Inflammatory macrophage (primary cell): Measurements from ENCODE around the gene VKORC1.
"Not testable (repeated sequence)": the region's sequence is repeated elsewhere in the genome, so short reads cannot be mapped to it uniquely, and the experiment has no call there.

ENCODE experiments used
- DNase-seq, 2 donors: peaks; one replicate each; pipeline ENCODE4 v3.0.0-alpha.2; 2020 to 2022
- total RNA-seq, 18 experiments: gene quantifications; one replicate each; lab custom pipeline; 2026; ENCODE audit warnings: mixed read lengths in 6 of 18, inconsistent platforms in 2 of 18; lab: John Stamatoyannopoulos, UW

The VKORC1 gene
- 4.0 to 14.6 (median 9.4) reads per million in 18 experiments for total RNA-seq

DNA sequence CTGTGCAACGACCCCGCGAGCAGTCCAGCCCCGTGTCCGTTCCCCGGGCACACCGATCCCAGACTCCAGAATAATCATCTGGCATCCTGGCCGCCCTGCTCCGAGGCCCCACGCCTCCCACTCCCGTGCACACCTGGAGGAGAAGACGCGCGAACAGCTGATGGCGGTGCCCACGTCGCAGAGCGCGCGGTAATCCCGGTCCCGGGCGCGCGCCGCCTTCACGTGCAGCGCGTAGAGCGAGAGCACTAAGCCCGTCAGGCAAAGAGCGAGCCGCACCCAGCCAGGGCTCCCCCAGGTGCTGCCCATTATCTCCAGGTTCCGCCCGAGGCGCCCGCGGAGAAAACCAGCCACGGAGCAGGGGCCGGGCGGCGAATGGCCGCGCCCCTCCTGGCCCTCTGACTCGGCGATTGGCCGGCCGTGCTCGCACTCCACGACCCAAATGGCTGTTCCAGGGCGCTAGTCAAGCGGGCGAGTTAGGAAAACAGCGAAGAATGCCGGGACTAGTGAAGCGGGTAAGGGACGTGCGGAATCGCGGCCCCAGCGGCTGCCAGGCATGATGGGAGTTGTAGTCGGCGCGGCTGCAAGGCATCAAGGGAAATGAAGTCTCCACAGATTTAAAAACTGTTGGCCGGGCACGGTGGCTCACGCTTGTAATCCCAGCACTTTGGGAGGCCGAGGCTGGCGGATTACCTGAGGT lies at the start of gene VKORC1:
VKORC1 (minus strand) TSS at position 374 of the 697 bp plus-strand sequence; CDS start at position 306, 68 bp downstream.
- peak; percentile 98 for DNase-seq

GRCh38 chr16:31143694-31144148 lies 49.1 kb upstream of the VKORC1 start:
- no peak for DNase-seq

DNA sequence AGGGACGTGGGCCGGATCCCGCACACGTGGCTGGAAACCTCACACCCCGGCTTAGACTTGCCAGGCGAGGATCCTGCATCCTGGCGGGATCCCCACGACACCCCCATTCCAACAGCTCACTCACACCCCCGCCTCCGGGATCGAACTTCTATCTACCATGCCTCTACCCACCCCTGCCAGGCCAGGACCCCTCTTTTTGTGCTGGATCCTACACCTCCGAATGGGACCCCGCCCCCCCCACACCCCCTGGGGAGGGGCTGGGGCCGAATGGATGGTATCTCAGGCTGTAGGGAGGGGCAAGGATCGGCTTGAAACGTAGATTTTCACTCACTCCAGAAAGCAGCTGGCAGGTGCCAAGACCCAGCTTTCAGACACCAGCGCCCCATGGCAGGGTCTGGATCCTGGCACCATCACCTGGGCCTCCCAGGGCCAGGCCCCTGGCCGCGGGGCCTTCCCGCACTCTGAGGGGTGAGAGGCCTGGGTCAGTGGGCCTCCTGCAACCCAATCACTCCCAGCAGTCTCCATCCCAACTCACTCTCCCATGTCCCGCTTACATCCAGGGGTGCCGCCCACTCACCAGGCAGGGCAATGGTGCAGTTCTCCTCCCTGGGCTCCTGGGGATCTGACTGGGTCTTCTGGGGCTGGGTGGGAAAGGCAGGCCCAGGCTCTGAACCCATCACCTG lies 48.6 kb upstream of the VKORC1 start:
- DNase-seq = no peak

- DNase-seq = peak; percentile 99
Measured at GRCh38 chr16:31142109-31143010, 47.8 kb upstream of the VKORC1 start.

DNA sequence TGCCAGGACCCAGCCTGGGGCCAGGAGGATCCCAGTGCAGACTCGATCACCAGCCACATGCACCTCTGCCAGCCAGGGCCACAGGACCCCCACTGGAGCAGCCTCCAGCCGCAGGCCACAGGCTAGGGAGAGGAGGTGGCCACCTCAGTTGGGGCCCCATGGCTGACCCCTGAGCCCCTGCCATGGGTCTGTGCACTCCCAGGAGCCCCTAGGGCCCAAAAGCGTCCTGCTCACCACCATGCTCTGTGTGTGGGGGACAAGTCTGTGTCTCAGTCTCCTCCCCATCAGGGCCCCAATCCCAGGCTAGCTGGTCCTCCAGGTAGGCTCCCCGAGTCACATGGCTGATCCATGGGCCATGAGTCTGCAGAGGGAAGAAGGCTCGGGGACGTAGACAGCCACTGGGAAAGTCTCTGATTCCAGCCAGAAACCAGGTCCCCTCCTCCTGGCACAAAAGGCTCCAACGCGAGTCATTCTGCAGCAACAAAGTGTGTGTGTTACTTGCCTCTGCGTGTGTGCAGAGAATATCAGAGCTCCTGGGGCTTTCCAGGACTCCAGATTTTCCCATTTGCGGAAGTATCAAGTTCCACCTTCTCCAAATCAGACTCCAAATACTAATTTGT lies 47.0 kb upstream of the VKORC1 start:
- no peak for DNase-seq

DNA sequence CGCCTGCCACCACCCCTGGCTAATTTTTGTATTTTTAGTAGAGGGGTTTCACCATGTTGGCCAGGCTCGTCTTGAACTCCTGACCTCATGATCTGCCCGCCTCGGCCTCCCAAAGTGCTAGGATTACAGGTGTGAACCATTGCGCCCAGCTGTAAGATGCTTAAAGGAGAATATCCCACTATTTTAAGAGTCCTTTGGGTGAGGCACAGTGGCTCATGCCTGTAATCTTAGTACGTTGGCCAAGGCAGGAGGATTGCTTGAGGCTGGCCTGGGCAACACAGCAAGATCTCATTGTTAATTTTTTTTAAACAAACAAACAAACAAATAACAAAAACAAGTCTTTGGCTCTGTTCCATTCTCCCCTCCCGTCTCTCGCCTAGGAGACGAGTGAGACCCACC lies 46.5 kb upstream of the VKORC1 start:
- not testable (repeated sequence) for DNase-seq

DNA sequence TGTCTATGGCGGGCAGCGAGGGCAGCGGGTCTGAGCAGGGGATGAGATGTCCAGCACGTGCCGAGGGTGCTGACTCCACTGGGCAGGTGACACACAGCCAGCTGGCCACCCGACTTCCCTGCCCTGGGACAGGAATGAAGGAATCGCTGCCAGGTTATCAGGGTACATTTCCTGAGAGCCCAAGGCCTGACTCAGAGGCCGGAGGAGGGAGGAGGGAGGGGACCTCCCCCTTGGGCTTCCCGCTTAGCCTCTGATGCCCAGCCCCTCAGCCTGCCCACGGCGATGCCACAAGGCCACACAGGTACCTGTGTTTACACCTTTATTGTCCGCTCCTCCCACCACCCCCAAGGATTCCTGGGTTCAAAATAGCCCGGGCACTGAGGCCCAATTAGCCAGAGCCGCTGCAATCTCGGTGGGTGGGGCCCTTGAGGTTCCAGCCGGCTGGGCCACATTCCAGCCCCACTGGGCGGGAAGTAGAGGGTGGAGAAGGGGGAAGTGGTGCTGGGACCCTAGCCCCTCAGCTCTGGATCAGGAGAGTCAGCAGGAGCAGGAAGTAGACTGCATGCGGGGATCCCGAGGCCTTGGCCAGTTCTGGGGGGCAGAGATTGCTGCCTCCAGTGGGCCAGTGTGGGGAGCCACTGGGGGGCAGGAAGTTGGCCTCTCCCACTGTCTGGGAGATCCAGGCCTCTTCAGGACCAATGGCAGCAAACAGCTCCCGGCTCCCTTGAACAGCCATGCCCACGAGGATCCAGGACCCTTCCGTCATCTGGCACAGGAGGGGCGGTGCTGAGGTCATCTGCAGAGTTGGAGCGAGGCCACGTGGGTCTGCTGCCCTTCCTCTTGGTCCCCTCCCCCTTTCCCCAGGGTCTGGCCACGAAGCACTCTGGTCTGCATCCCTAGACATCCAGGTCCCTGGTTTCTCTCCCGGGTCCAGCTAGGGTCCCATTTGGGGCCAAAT lies 44.3 kb upstream of the VKORC1 start:
- no peak for DNase-seq

GRCh38 chr16:31136822-31137499 lies 42.4 kb upstream of the VKORC1 start:
- DNase-seq = not testable (repeated sequence)

DNA sequence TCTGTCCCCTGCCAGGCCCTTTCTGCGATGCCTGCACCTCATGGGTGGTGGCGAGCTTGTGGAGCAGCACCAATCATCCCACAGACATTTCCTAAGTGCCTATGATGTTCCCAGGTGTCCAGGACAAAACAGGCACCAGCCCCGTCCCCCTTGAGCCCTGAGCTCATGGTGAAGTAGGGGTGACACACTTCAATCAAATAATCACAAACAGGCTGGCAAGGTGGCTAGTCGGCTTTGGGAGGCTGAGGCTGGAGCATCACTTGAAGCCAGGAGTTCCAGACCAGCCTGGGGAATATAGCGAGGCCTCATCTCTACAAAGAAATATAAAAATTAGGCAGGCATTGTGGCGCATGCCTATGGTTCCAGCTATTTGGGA lies 41.7 kb upstream of the VKORC1 start:
- no peak for DNase-seq

DNA sequence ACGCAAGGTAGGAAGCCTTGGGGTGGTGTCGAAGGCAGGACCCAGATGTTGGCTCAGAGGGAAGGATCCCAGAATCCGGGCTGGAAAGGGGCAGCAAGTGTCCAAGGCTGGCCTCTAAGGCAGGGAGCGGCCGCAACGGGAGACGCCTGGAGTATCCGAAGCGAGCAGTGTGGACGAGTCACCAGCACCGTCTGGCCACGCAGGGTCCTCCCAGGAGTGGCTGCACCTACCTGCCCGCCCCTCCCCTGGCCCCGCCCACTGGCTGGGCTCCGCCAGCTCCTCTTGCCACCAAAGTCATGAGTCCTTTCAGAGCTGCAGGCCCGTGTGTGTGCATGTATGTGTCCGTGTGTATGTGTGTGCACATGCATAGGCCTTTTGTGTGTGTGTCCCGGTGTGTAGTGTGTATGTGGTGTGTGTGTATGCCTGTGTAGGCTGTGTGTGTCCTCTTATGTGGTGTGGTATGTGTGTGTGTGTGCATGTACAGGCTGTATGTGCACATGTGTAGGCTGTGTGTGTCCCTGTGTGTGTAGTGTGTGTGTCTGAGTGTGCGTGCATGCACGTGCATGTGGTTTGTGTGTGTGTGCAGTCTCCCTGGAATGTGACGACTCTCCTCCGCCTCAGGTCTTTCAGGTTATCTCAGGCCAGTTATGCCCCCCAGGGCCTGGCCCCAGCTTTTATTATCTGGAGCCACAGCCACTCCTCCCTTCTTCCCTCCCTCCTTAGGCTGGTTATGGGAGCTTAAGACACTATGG lies 41.1 kb upstream of the VKORC1 start, which contains the start of gene PRSS8:
PRSS8 (minus strand) TSS at position 193 of the 752 bp plus-strand sequence. CDS start 229 bp downstream, outside the sequence.
- no peak for DNase-seq

DNA sequence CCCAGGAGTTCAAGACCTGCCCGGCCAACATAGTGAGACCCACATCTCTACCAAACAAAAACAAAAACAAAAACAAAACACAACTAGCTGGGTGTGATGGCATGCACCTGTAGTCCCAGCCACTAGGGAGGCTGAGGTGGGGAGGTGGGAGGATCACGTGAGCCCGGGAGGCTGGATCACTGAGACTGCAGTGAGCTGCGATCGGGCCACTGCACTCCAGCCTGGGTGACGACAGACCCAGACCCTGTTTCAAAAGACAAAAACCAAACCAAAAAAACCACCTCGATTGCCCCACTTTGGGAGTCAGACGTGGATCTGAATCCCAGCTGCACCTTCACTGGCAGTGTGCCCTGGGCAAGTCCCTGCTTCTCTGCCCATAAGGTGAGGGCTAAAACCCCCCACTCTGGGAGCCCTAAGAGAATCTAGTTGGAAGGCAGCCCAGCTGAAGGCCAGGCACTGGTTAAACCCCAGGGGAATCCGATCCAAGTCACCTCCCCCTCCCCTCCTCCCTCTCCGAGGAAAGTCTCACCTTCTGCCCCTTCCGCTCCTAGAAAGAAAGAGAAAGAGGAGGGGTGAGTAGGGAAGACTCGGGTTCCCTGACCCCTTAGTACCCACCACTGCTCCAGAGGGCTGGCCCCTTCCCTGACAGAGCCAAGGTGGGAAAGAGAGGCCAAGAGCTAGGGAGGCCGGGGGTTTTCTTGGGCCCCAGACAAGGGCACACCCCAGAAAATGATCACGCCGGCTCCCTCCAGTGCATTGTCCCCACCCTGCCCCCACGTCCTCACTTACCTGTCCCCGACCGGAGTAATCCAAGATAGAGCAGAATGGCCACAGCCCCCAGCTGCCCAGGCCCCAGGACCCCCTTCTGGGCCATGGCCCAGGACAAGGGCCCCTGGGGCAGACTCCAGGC lies 40.3 kb upstream of the VKORC1 start:
- peak in 1 of 2 donors; percentile 20 for DNase-seq

DNA sequence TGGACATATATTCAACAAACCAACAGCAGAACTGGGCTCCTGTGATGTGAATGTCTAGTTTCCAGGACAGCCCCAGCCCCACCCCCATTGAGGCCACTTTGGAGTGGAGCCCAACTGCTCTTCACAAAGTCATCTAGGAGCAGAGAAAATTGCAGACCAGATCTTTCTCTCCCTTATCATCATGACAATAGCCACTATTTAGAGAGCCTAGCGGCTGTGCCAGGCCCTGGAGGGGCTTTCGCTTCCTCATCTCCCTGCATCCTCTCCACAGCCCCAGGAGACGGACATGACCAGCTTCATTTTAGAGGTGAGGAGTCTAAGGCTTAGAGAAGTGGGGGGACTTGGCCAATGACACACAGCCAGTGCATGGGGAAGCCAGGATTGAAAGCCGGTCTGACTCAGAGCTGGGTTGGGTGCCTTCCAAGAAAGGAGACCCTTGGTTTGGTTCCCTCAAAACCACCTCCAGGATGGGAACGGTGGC lies 39.5 kb upstream of the VKORC1 start:
- DNase-seq = peak in 1 of 2 donors; percentile 62

DNA sequence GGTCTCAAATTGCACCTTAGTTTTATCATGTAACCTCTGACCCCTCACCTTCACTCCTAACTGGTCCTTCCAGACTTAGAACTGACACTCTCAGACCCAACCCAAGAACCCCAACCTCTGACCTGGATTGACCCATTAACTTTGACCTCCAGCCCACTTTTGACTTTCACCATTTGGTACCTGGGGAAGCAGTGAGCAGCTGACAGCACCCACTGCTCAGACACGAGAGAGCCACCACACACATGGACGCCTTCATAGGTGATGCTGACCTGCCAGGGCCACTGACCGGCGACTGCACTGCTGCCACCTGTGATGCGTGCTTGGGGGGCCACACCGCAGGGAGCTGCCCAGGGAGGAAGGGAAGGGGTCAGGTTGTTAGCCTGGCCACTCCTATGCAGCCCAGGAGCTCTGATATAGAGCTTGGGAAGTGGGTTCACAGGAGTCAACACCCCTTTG lies 38.5 kb upstream of the VKORC1 start:
- DNase-seq = no peak

DNA sequence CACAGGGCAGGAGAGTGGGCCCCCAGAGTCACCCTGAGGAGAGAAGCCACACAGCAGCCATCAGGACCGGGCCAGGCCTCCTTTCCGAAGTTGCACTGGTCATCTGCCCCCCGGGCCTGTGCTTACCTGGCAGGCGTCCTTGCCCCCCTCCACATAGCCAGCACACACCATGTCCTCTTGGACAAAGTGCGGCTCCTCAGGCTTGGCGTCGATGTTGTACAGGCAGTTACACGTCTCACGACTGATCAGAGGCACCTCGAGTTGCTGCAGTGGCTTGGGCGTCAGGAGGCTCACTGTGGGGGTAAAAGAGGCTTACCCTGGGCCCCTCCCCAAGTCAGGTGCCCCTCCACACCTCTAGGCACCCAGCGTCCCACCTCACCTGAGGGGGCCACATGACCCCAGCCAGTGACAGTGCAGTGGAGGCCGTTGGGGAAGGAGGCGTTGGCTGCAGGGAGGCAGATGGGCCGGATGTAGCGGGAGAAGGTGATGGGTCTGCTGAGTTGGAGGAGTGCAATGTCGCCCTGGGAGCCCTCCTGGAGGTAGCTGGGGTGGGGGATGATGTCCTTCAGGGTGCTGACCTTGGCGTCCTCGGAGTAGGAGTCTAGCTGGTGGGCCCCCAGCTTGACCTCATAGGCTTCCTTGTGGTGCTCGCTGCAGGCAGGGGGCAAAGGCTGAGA lies 37.8 kb upstream of the VKORC1 start:
- no peak for DNase-seq

GRCh38 chr16:31131841-31132271 lies 37.3 kb upstream of the VKORC1 start:
- DNase-seq = no peak

- no peak for DNase-seq
Measured at GRCh38 chr16:31131416-31131815, 36.8 kb upstream of the VKORC1 start.

- DNase-seq = no peak
Measured at GRCh38 chr16:31130899-31131298, 36.3 kb upstream of the VKORC1 start.
